H1 (cell line): Measurements from ENCODE around the gene COPZ2.

Experiments used
- ATF3 ChIP-seq: IDR thresholded peaks from 2 replicates; pipeline ENCODE4 v1.6.1; 2011; ENCODE audit warnings: low read depth, mild to moderate bottlenecking, low read length; ENCODE audit not compliant: insufficient read depth
- BACH1 ChIP-seq: IDR thresholded peaks from 2 replicates; pipeline ENCODE4 v1.6.1; 2012; ENCODE audit warnings: low read length, improper control_type of control experiment
- BRCA1 ChIP-seq: IDR thresholded peaks from 2 replicates; pipeline ENCODE4 v1.6.1; 2012; ENCODE audit warnings: low read depth, low read length, improper control_type of control experiment
- CTCF ChIP-seq, 3 experiments: IDR thresholded peaks; 1 replicate in 2 of 3; 2 replicates in 1 of 3; pipeline versions ENCODE4 v1.5.1 to v1.6.1; 2011; ENCODE audit warnings: low read length in 3 of 3, mild to moderate bottlenecking in 3 of 3, inconsistent platforms in 2 of 3, low read depth in 1 of 3, moderate library complexity in 1 of 3; ENCODE audit not compliant: insufficient read depth in 1 of 3; ENCODE audit errors: control extremely low read depth in 1 of 3
- EGR1 ChIP-seq: IDR thresholded peaks from 2 replicates; pipeline ENCODE4 v1.6.1; 2011; ENCODE audit warnings: low read depth, low read length, borderline replicate concordance
- EP300 ChIP-seq, 2 experiments: IDR thresholded peaks; 1 replicate in 1 of 2; 2 replicates in 1 of 2; pipeline ENCODE4 v1.6.1; 2011 to 2012; ENCODE audit warnings: low read depth in 2 of 2, low read length in 2 of 2, mild to moderate bottlenecking in 2 of 2, borderline replicate concordance in 1 of 2, inconsistent platforms in 1 of 2, moderate library complexity in 1 of 2
- EZH2 ChIP-seq: fragments of 200-600 bp; sonication (generic); IDR thresholded peaks from 2 replicates; pipeline ENCODE4 v1.7.1; 2012; ENCODE audit warnings: low read depth, mild to moderate bottlenecking, moderate library complexity, low read length, inconsistent platforms; ENCODE audit not compliant: severe bottlenecking
- NRF1 ChIP-seq: IDR thresholded peaks from 2 replicates; pipeline ENCODE4 v1.6.1; 2011; ENCODE audit warnings: mild to moderate bottlenecking, low read depth, low read length, improper control_type of control experiment
- POLR2A ChIP-seq, 2 experiments: IDR thresholded peaks; 1 replicate in 1 of 2; 2 replicates in 1 of 2; pipeline ENCODE4 v1.6.1; 2011; ENCODE audit warnings: low read depth in 2 of 2, low read length in 2 of 2, mild to moderate bottlenecking in 2 of 2; ENCODE audit errors: control extremely low read depth in 1 of 2
- RAD21 ChIP-seq, 2 experiments: IDR thresholded peaks in 1 of 2; conservative IDR thresholded peaks in 1 of 2; 2 replicates each; pipeline ENCODE4 v1.6.1; 2011; ENCODE audit warnings: low read depth in 2 of 2, low read length in 2 of 2, improper control_type of control experiment in 1 of 2, inconsistent platforms in 1 of 2, mild to moderate bottlenecking in 1 of 2, moderate library complexity in 1 of 2
- TAF1 ChIP-seq: IDR thresholded peaks from 2 replicates; pipeline ENCODE4 v1.6.1; 2011; ENCODE audit warnings: mild to moderate bottlenecking, low read depth, low read length
- TBP ChIP-seq: IDR thresholded peaks from 2 replicates; pipeline ENCODE4 v1.6.1; 2011; ENCODE audit warnings: low read depth, low read length, improper control_type of control experiment
- TCF12 ChIP-seq: IDR thresholded peaks from 2 replicates; pipeline ENCODE4 v1.6.1; 2011; ENCODE audit warnings: low read depth, mild to moderate bottlenecking, low read length

GRCh38 chr17:48055531-48056245 lies 18.1 kb upstream of the COPZ2 start:
- TF ChIP-seq EZH2 (no peak), EGR1 (no peak), POLR2A (IDR thresholded peaks at IDR 0.05; ENCODE audit: control extremely low read depth in 1 of 2, low read depth in 2 of 2, low read length in 2 of 2) (peak; percentile 57 to 92), TBP (peak; percentile 86), CTCF (IDR thresholded peaks at IDR 0.05; ENCODE audit: control extremely low read depth in 1 of 3, insufficient read depth in 1 of 3, low read depth in 1 of 3, low read length in 3 of 3) (no peak), ATF3 (peak; percentile 85), BACH1 (no peak), RAD21 (IDR thresholded peaks at IDR 0.05 in 1 of 2, conservative IDR thresholded peaks at IDR 0.05 in 1 of 2; ENCODE audit: low read depth in 2 of 2, low read length in 2 of 2) (no peak), EP300 (IDR thresholded peaks at IDR 0.05; ENCODE audit: borderline replicate concordance in 1 of 2, low read depth in 2 of 2, low read length in 2 of 2) (peak in 1 of 2 experiments; percentile 83; a peak in 1 of 3 replicates), TCF12 (no peak), BRCA1 (no peak), NRF1 (no peak), TAF1 (peak; percentile 77; the same call in 1 of the 2 replicates)
